ENCODE measurements around the gene KAZN.

Gene KAZN

GRCh38 chr1:15046487-15047165 lies 448.1 kb downstream of the KAZN start:
- peak; percentile 35 to 90 for DNase-seq

- no peak for DNase-seq
Observed at GRCh38 chr1:15047237-15047636, 448.8 kb downstream of the KAZN start.

- DNase-seq, result no peak
Observed at GRCh38 chr1:15048437-15048980, 450.0 kb downstream of the KAZN start.

GRCh38 chr1:15049067-15049466 lies 450.6 kb downstream of the KAZN start:
- DNase-seq, result no peak

GRCh38 chr1:15051882-15052528 lies 453.5 kb downstream of the KAZN start:
- DNase-seq, result peak; percentile 14 to 22

GRCh38 chr1:15053153-15053552 lies 454.7 kb downstream of the KAZN start:
- DNase-seq, result no peak

GRCh38 chr1:15055736-15056415 lies 457.4 kb downstream of the KAZN start:
- DNase-seq, result no peak

GRCh38 chr1:15056515-15057285 lies 458.2 kb downstream of the KAZN start:
- DNase-seq, result no peak

GRCh38 chr1:15057834-15058233 lies 459.3 kb downstream of the KAZN start:
- no peak for DNase-seq

- no peak for DNase-seq
Observed at GRCh38 chr1:15058261-15058660, 459.8 kb downstream of the KAZN start.

- no peak for DNase-seq
Observed at GRCh38 chr1:15060104-15060503, 461.6 kb downstream of the KAZN start.

- DNase-seq, result peak; percentile 16 to 91
Observed at GRCh38 chr1:15062479-15063099, 464.1 kb downstream of the KAZN start.

GRCh38 chr1:15063346-15063745 lies 464.9 kb downstream of the KAZN start:
- DNase-seq, result no peak

GRCh38 chr1:15063783-15064182 lies 465.3 kb downstream of the KAZN start:
- DNase-seq, result no peak

GRCh38 chr1:15064217-15064929 lies 465.9 kb downstream of the KAZN start:
- DNase-seq, result no peak

GRCh38 chr1:15065291-15065690 lies 466.8 kb downstream of the KAZN start:
- no peak for DNase-seq

- DNase-seq, result no peak
Observed at GRCh38 chr1:15065736-15066135, 467.3 kb downstream of the KAZN start.

GRCh38 chr1:15066191-15066590 lies 467.7 kb downstream of the KAZN start:
- no peak for DNase-seq

- DNase-seq, result no peak
Observed at GRCh38 chr1:15067148-15067547, 468.7 kb downstream of the KAZN start.

- DNase-seq, result no peak
Observed at GRCh38 chr1:15068152-15068551, 469.7 kb downstream of the KAZN start.

GRCh38 chr1:15068997-15069396 lies 470.5 kb downstream of the KAZN start:
- DNase-seq, result no peak

Data from inflammatory macrophage treated with lipopolysaccharide for 1 hour (primary cell).